OCI-LY1 (cell line): Measurements from ENCODE around the gene JUNB.

Experiments used
- H2AFZ ChIP-seq: fragments of 200-600 bp; sonication (generic), shearing (Covaris generic); 2 replicates; pipeline ENCODE4 v1.6.0; 2014; ENCODE audit warnings: antibody characterized with exemption, mild to moderate bottlenecking, low read length
- H3F3A ChIP-seq: fragments of 200-600 bp; sonication (generic), shearing (Covaris generic); 2 replicates; pipeline ENCODE4 v1.6.0; 2014; ENCODE audit warnings: mild to moderate bottlenecking, antibody characterized with exemption, low read length, moderate library complexity; ENCODE audit not compliant: insufficient read depth
- H3K27ac ChIP-seq: fragments of 200-600 bp; sonication (generic); 2 replicates; pipeline ENCODE4 v1.5.1; 2014; ENCODE audit warnings: low read length, mixed run types, mild to moderate bottlenecking, low read depth; ENCODE audit not compliant: poor library complexity, severe bottlenecking
- H3K27me3 ChIP-seq: fragments of 200-600 bp; sonication (generic); 2 replicates; pipeline ENCODE4 v1.6.0; 2014; ENCODE audit warnings: antibody characterized with exemption, mild to moderate bottlenecking, low read length, moderate library complexity; ENCODE audit not compliant: insufficient read depth
- H3K36me3 ChIP-seq: fragments of 200-600 bp; sonication (generic); 2 replicates; pipeline ENCODE4 v1.6.1; 2014; ENCODE audit warnings: mild to moderate bottlenecking, antibody characterized with exemption, low read length, moderate library complexity, mixed read lengths; ENCODE audit not compliant: insufficient read depth
- H3K4me1 ChIP-seq: fragments of 200-600 bp; sonication (generic); 2 replicates; pipeline ENCODE4 v1.5.1; 2014; ENCODE audit warnings: mild to moderate bottlenecking, low read length, moderate library complexity; ENCODE audit not compliant: insufficient read depth, severe bottlenecking
- H3K4me2 ChIP-seq: fragments of 200-600 bp; sonication (generic), shearing (Covaris generic); 2 replicates; pipeline ENCODE4 v1.6.1; 2014; ENCODE audit warnings: low read length
- H3K4me3 ChIP-seq: fragments of 200-600 bp; sonication (generic); 2 replicates; pipeline ENCODE4 v1.5.1; 2014; ENCODE audit warnings: low read length, low read depth, mild to moderate bottlenecking, mixed read lengths; ENCODE audit not compliant: poor library complexity, severe bottlenecking
- H3K79me2 ChIP-seq: fragments of 200-600 bp; shearing (Covaris generic); 2 replicates; pipeline ENCODE4 v1.6.1; 2016; ENCODE audit warnings: mixed run types, low read length, mixed read lengths; ENCODE audit not compliant: insufficient read depth
- H3K9ac ChIP-seq: fragments of 200-600 bp; sonication (generic), shearing (Covaris generic); 2 replicates; pipeline ENCODE4 v1.6.1; 2014; ENCODE audit warnings: mild to moderate bottlenecking, low read length, mixed read lengths
- H3K9me2 ChIP-seq: fragments of 200-600 bp; sonication (generic), shearing (Covaris generic); 2 replicates; pipeline ENCODE4 v1.6.1; 2014; ENCODE audit warnings: low read depth, mild to moderate bottlenecking, low read length, mixed read lengths
- H3K9me3 ChIP-seq: fragments of 200-600 bp; shearing (Covaris generic); 2 replicates; pipeline ENCODE4 v1.6.1; 2014; ENCODE audit warnings: low read length, mixed read lengths
- H4K20me1 ChIP-seq: fragments of 200-600 bp; sonication (generic), shearing (Covaris generic); 2 replicates; pipeline ENCODE4 v1.6.0; 2016; ENCODE audit warnings: mild to moderate bottlenecking, low read length; ENCODE audit not compliant: insufficient read depth
- CTCF ChIP-seq: fragments of 200-600 bp; sonication (generic), shearing (Covaris generic); IDR thresholded peaks from 2 replicates; pipeline ENCODE4 v1.5.1; 2017; ENCODE audit warnings: mild to moderate bottlenecking, antibody characterized with exemption, low read length, moderate library complexity, mixed read lengths
- EZH2 ChIP-seq: fragments of 200-600 bp; sonication (generic), shearing (Covaris generic); IDR thresholded peaks from 2 replicates; pipeline ENCODE4 v1.8.0; 2017; ENCODE audit warnings: borderline replicate concordance, mixed run types, mild to moderate bottlenecking, antibody characterized with exemption, low read length, moderate library complexity, mixed read lengths

JUNB gene

GRCh38 chr19:12833418-12833737, 42.1 kb downstream of the JUNB start:
- TF ChIP-seq EZH2, result no peak
- TF ChIP-seq CTCF, result no peak
- no peak overlapping the region for H3K27ac ChIP-seq

GRCh38 chr19:12833738-12834565, 42.7 kb downstream of the JUNB start:
- Histone ChIP-seq H3K36me3 (no peaks in the 10 kb centered on the region), H3K27me3 (no peaks in the 10 kb centered on the region), H3F3A (peaks cover 5% of the 10 kb centered on the region), H3K4me3 (peak overlapping the region; percentile 68), H3K9me3 (no peaks in the 10 kb centered on the region), H3K4me2 (peak overlapping the region; percentile 72), H3K9ac (peak overlapping the region; percentile 68), H2AFZ (no peak overlapping the region), H3K27ac (peak overlapping the region; percentile 19), H3K4me1 (peaks cover 47% of the 10 kb centered on the region), H3K79me2 (no peaks in the 10 kb centered on the region), H3K9me2 (no peaks in the 10 kb centered on the region), H4K20me1 (no peaks in the 10 kb centered on the region)
- no peak for TF ChIP-seq EZH2
- TF ChIP-seq CTCF, result no peak; the same call in 1 of the 2 replicates

More at GRCh38 chr19:12833418-12833737, 42.1 kb downstream of the JUNB start:
- no peak overlapping the region for H2AFZ ChIP-seq
- no peaks in the 10 kb centered on the region for H3K79me2 ChIP-seq
- H4K20me1 ChIP-seq, result no peaks in the 10 kb centered on the region
- no peak overlapping the region; the same call in 1 of the 2 replicates for H3K9ac ChIP-seq
- peak overlapping the region; percentile 48 for H3K4me3 ChIP-seq
- H3F3A ChIP-seq, result peaks cover 5% of the 10 kb centered on the region
- no peaks in the 10 kb centered on the region for H3K36me3 ChIP-seq
- peaks cover 46% of the 10 kb centered on the region for H3K4me1 ChIP-seq
- H3K4me2 ChIP-seq, result peak overlapping the region; percentile 59
- no peaks in the 10 kb centered on the region for H3K9me3 ChIP-seq
- no peaks in the 10 kb centered on the region for H3K27me3 ChIP-seq
- no peaks in the 10 kb centered on the region for H3K9me2 ChIP-seq

- peak within 1 kb of the TSS; percentile 72 for H3K4me2 ChIP-seq
- peak within 1 kb of the TSS; percentile 19 for H3K27ac ChIP-seq
- no peaks in the 10 kb centered on the region for H4K20me1 ChIP-seq
- peak within 1 kb of the TSS; percentile 68 for H3K4me3 ChIP-seq
- TF ChIP-seq EZH2, result no peak
- no peak for TF ChIP-seq CTCF
- H3K36me3 ChIP-seq, result no peaks in the 10 kb centered on the region
- H3K27me3 ChIP-seq, result no peaks in the 10 kb centered on the region
- no peaks in the 10 kb centered on the region for H3K79me2 ChIP-seq
- no peaks in the 10 kb centered on the region for H3K9me2 ChIP-seq
- H3K4me1 ChIP-seq, result peaks cover 53% of the 10 kb centered on the region
- no peak within 1 kb of the TSS for H2AFZ ChIP-seq
- H3K9me3 ChIP-seq, result no peaks in the 10 kb centered on the region
- peaks cover 8% of the 10 kb centered on the region for H3F3A ChIP-seq
- peak within 1 kb of the TSS; percentile 68 for H3K9ac ChIP-seq
Measured at GRCh38 chr19:12834566-12834943, 43.3 kb downstream of the JUNB start, which contains the start of gene RTBDN. Gene RTBDN, minus strand, starts transcription at chr19:12834579. Its CDS starts 4,600 bp downstream, at chr19:12829979.
